ENCODE measurements around the gene PLCB4. TPM values are rescaled to one million over a fixed set of nuclear protein-coding genes. Genes with fewer than 3 reads are reported as not detected.

PLCB4 gene
- total and polyA plus RNA-seq, 7 donors, result 9.7 to 21.0 (median 12.4) TPM

- TF ChIP-seq CTCF (IDR thresholded peaks at IDR 0.05) (no peak), POLR2A (IDR thresholded peaks at IDR 0.05) (no peak), EP300 (IDR thresholded peaks at IDR 0.05) (no peak), POLR2AphosphoS5 (IDR thresholded peaks at IDR 0.05) (no peak)
- 70 to 94% methylated on average over 4 of the region's 4 CpGs for WGBS, 2 donors
- intact Hi-C loops (cut with DNase I), result no loop called here
- no peak overlapping the region for H3K27ac ChIP-seq
- peaks cover 0 to 13% (median 9%) of the 10 kb centered on the region in 4 donors for H3K4me1 ChIP-seq
- no peaks in the 10 kb centered on the region for H3K9me3 ChIP-seq
- DNase-seq, result no peak
- H3K36me3 ChIP-seq, result no peaks in the 10 kb centered on the region
- no peaks in the 10 kb centered on the region for H3K27me3 ChIP-seq
- no peak overlapping the region for H3K4me3 ChIP-seq
These were observed 154.4 kb downstream of the PLCB4 start for GRCh38 chr20:9223296-9223695.

GRCh38 chr20:9225879-9226278 lies 157.0 kb downstream of the PLCB4 start:
- 74 to 85% methylated on average over 4 of the region's 4 CpGs for WGBS, 2 donors
- Histone ChIP-seq H3K27me3 (no peaks in the 10 kb centered on the region), H3K27ac (peak overlapping the region in 1 of 4 donors; percentile 12), H3K4me3 (no peak overlapping the region), H3K36me3 (no peaks in the 10 kb centered on the region), H3K9me3 (no peaks in the 10 kb centered on the region), H3K4me1 (peaks cover 0 to 9% (median 2%) of the 10 kb centered on the region in 4 donors)
- no peak for DNase-seq
- TF ChIP-seq POLR2AphosphoS5 (IDR thresholded peaks at IDR 0.05), result no peak
- no peak for TF ChIP-seq CTCF (IDR thresholded peaks at IDR 0.05)
- TF ChIP-seq EP300 (IDR thresholded peaks at IDR 0.05), result no peak
- TF ChIP-seq POLR2A (IDR thresholded peaks at IDR 0.05), result no peak
- intact Hi-C loops (cut with DNase I), result no loop called here

- Histone ChIP-seq H3K36me3 (no peaks in the 10 kb centered on the region), H3K27me3 (no peaks in the 10 kb centered on the region), H3K9me3 (no peaks in the 10 kb centered on the region), H3K4me3 (no peak overlapping the region), H3K27ac (no peak overlapping the region), H3K4me1 (peaks cover 0 to 9% (median 2%) of the 10 kb centered on the region in 4 donors)
- 91 to 99% methylated on average over 1 of the region's 1 CpG for WGBS, 2 donors
- intact Hi-C loops (cut with DNase I), result no loop called here
- TF ChIP-seq POLR2A (IDR thresholded peaks at IDR 0.05), result no peak
- no peak for TF ChIP-seq EP300 (IDR thresholded peaks at IDR 0.05)
- no peak for TF ChIP-seq CTCF (IDR thresholded peaks at IDR 0.05)
- TF ChIP-seq POLR2AphosphoS5 (IDR thresholded peaks at IDR 0.05), result no peak
- DNase-seq, result no peak
These were observed 159.2 kb downstream of the PLCB4 start for GRCh38 chr20:9227896-9228615.

DNA sequence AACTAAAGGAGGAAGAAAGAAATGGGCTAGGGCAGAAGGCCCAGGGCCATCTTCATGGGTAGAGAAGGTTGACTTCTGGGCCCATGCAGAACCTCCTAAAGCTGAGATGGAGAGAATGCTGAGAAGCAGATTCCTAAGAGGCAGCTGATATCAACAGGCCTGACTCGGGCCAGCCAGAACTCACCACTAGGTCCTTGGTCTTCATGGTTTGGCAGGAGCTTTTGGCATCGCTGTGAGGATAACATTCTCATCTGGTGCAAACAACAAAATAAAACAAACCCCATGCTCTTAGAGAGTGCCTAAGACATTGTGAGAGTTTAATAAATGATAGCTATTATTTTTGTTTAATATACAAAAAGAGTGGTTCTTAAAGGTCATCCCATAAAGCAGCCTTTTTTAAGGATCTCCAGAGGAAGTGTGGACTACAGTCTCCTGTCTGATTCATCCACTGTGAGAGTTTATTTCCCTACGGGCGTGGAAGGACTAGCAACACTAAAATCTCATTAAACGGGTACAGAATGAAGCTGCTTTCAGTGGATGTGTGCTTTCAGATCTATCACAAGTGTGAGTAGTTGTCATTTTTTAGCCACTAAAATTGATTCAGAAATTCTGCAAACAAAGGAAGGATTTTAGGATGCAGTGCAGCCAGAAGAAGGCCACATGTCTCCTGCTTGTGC lies 160.0 kb downstream of the PLCB4 start:
- no peaks in the 10 kb centered on the region for H3K36me3 ChIP-seq
- H3K27ac ChIP-seq, result no peak overlapping the region
- intact Hi-C loops (cut with DNase I), result no loop called here
- 55 to 67% methylated on average over 5 of the region's 5 CpGs for WGBS, 2 donors
- no peaks in the 10 kb centered on the region for H3K9me3 ChIP-seq
- no peaks in the 10 kb centered on the region for H3K27me3 ChIP-seq
- no peak overlapping the region for H3K4me3 ChIP-seq
- peaks cover 0 to 9% (median 2%) of the 10 kb centered on the region in 4 donors for H3K4me1 ChIP-seq
- no peak for TF ChIP-seq POLR2A (IDR thresholded peaks at IDR 0.05)
- no peak for TF ChIP-seq POLR2AphosphoS5 (IDR thresholded peaks at IDR 0.05)
- TF ChIP-seq CTCF (IDR thresholded peaks at IDR 0.05), result no peak
- TF ChIP-seq EP300 (IDR thresholded peaks at IDR 0.05), result no peak
- DNase-seq, result no peak
